T-cell (primary cell): ENCODE data around the gene RARB. TPM values are rescaled to one million over a fixed set of nuclear protein-coding genes. Genes with fewer than 3 reads are reported as not detected.

ENCODE experiments used
- ATAC-seq, 4 experiments: fragments of 200-7000 bp in 3 of 4; fragments of 150-1000 bp in 1 of 4; cut with Tn5 transposase; replicated peaks in 1 of 4; 1 replicate in 3 of 4; 2 replicates in 1 of 4; pipeline ENCODE4 v1.10.0; 2021; ENCODE audit warnings: moderate library complexity in 3 of 4, mild to moderate bottlenecking in 2 of 4, moderate number of reproducible peaks in 1 of 4
- CTCF ChIA-PET, 2 donors: fragments of 300-600 bp; sonication (Branson Sonifier 250); formaldehyde crosslinking; loops; one replicate each; lab custom pipeline; 2022; ENCODE audit warnings: antibody characterized with exemption in 2 of 2; lab: Charles Lee
- POLR2A ChIA-PET, 2 donors: fragments of 300-600 bp; sonication (Branson Sonifier 250); formaldehyde crosslinking; loops; one replicate each; lab custom pipeline; 2022; ENCODE audit warnings: antibody characterized with exemption in 2 of 2; lab: Charles Lee
- DNase-seq, 35 experiments: peaks; one replicate each; pipeline versions ENCODE4 v3.0.0 to v3.0.0-alpha.2; 2013 to 2023
- H3K27ac ChIP-seq: one replicate; pipeline ENCODE4 v1.5.1; 2013; ENCODE audit warnings: low read length
- H3K27me3 ChIP-seq, 2 experiments: replicated peaks in 1 of 2; 1 replicate in 1 of 2; 2 replicates in 1 of 2; pipeline versions ENCODE4 v1.6.1 to v1.7.0; 2013; ENCODE audit warnings: low read length in 1 of 2, mixed read lengths in 1 of 2; ENCODE audit not compliant: control insufficient read depth in 2 of 2, insufficient read depth in 2 of 2; ENCODE audit errors: extremely low read depth in 1 of 2
- H3K36me3 ChIP-seq, 2 donors: 1 replicate in 1 of 2; 2 replicates in 1 of 2; pipeline versions ENCODE4 v1.6.1 to v1.7.0; 2013; ENCODE audit warnings: low read length in 1 of 2; ENCODE audit not compliant: control insufficient read depth in 2 of 2, insufficient read depth in 1 of 2; ENCODE audit errors: extremely low read depth in 1 of 2
- H3K4me1 ChIP-seq, 2 experiments: 1 replicate in 1 of 2; 2 replicates in 1 of 2; pipeline versions ENCODE4 v1.6.1 to v1.7.0; 2013; ENCODE audit warnings: low read length in 2 of 2, mixed read lengths in 1 of 2; ENCODE audit not compliant: insufficient read depth in 2 of 2, control insufficient read depth in 1 of 2; ENCODE audit errors: extremely low read depth in 1 of 2
- H3K4me3 ChIP-seq, 2 donors: 1 replicate in 1 of 2; 2 replicates in 1 of 2; pipeline versions ENCODE4 v1.5.1 to v1.7.0; 2013; ENCODE audit warnings: mild to moderate bottlenecking in 2 of 2, low read length in 1 of 2, moderate library complexity in 1 of 2; ENCODE audit not compliant: control insufficient read depth in 1 of 2; ENCODE audit errors: extremely low read depth in 1 of 2
- H3K9me3 ChIP-seq: 2 replicates; pipeline ENCODE4 v1.7.0; 2013
- H3K27ac Mint-ChIP-seq, 2 donors: one replicate each; pipeline ENCODE4 v1.8.0; 2020 to 2021; ENCODE audit warnings: mild to moderate bottlenecking in 2 of 2, mixed read lengths in 2 of 2
- H3K27me3 Mint-ChIP-seq, 2 donors: one replicate each; pipeline ENCODE4 v1.8.0; 2021 to 2022; ENCODE audit warnings: mixed read lengths in 2 of 2
- H3K36me3 Mint-ChIP-seq: one replicate; pipeline ENCODE4 v1.8.0; 2021; ENCODE audit warnings: mixed read lengths
- H3K4me1 Mint-ChIP-seq, 3 donors: one replicate each; pipeline ENCODE4 v1.8.0; 2020 to 2022; ENCODE audit warnings: mixed read lengths in 3 of 3, mild to moderate bottlenecking in 1 of 3
- H3K4me3 Mint-ChIP-seq, 3 donors: one replicate each; pipeline ENCODE4 v1.8.0; 2020 to 2022; ENCODE audit warnings: mild to moderate bottlenecking in 3 of 3, mixed read lengths in 3 of 3, moderate library complexity in 3 of 3
- H3K9me3 Mint-ChIP-seq, 3 donors: one replicate each; pipeline ENCODE4 v1.8.0; 2020 to 2022; ENCODE audit warnings: mixed read lengths in 3 of 3
- WGBS: methylation state at CpG from one replicate; pipeline ENCODE4 v1.1.5; 2013; ENCODE audit warnings: missing lambda C conversion rate; ENCODE audit not compliant: insufficient coverage; 5-methylcytosine and 5-hydroxymethylcytosine counted together
- total RNA-seq, 35 experiments: library from RNA in 6 of 35; stranded (reverse) in 6 of 35; fragments of 120-200 nt in 1 of 35; gene quantifications; one replicate each; pipeline versions ENCODE4 v1.2.1 to v1.2.4 and lab custom pipeline; 2013 to 2026

RARB gene
- total RNA-seq, 5 donors from 2014 or later (not counting 1 experiment from before 2014, with no cell fraction given): not detected

GRCh38 chr3:25508901-25509300 is 80.8 kb downstream of the RARB start:
- H3K27ac Mint-ChIP-seq: no peak overlapping the region
- H3K36me3 Mint-ChIP-seq: no peaks in the 10 kb centered on the region
- H3K4me1 ChIP-seq: no peaks in the 10 kb centered on the region
- no peaks in the 10 kb centered on the region for H3K9me3 ChIP-seq
- POLR2A ChIA-PET: no interaction called here
- peaks cover 4 to 23% of the 10 kb centered on the region in 2 donors for H3K27me3 Mint-ChIP-seq
- H3K4me1 Mint-ChIP-seq: no peaks in the 10 kb centered on the region
- peaks cover 0 to 8% (median 0%) of the 10 kb centered on the region in 3 donors for H3K9me3 Mint-ChIP-seq
- no peak overlapping the region for H3K27ac ChIP-seq
- H3K36me3 ChIP-seq: no peaks in the 10 kb centered on the region
- H3K4me3 ChIP-seq: no peak overlapping the region
- no peak for DNase-seq
- CTCF ChIA-PET: no interaction called here
- no peak overlapping the region for H3K4me3 Mint-ChIP-seq
- peaks cover 0 to 2% of the 10 kb centered on the region in 2 experiments for H3K27me3 ChIP-seq
- ATAC-seq: no peak
- no CpG with 5 or more reads among the region's 4 CpGs for WGBS

- DNase-seq: no peak
- Mint-ChIP-seq H3K4me3 (no peak overlapping the region), H3K4me1 (no peaks in the 10 kb centered on the region), H3K9me3 (peaks cover 0 to 8% (median 4%) of the 10 kb centered on the region in 3 donors), H3K27ac (no peak overlapping the region), H3K36me3 (no peaks in the 10 kb centered on the region), H3K27me3 (peaks cover 4 to 14% of the 10 kb centered on the region in 2 donors)
- H3K27me3 ChIP-seq: peaks cover 0 to 2% of the 10 kb centered on the region in 2 experiments
- H3K4me3 ChIP-seq: no peak overlapping the region
- no peaks in the 10 kb centered on the region for H3K9me3 ChIP-seq
- ChIA-PET CTCF (no interaction called here), POLR2A (no interaction called here)
- ATAC-seq: no peak
- no peaks in the 10 kb centered on the region for H3K36me3 ChIP-seq
- H3K4me1 ChIP-seq: no peaks in the 10 kb centered on the region
- WGBS: no CpG with 5 or more reads among the region's 2 CpGs
- H3K27ac ChIP-seq: no peak overlapping the region
Observed at GRCh38 chr3:25510797-25511196, 82.7 kb downstream of the RARB start.

GRCh38 chr3:25511972-25512721 is 84.1 kb downstream of the RARB start:
- Histone ChIP-seq H3K36me3 (no peaks in the 10 kb centered on the region), H3K27me3 (peaks cover 0 to 2% of the 10 kb centered on the region in 2 experiments), H3K9me3 (no peaks in the 10 kb centered on the region), H3K4me1 (no peaks in the 10 kb centered on the region), H3K4me3 (no peak overlapping the region), H3K27ac (no peak overlapping the region)
- H3K9me3 Mint-ChIP-seq: peaks cover 0 to 4% (median 4%) of the 10 kb centered on the region in 3 donors
- H3K4me3 Mint-ChIP-seq: no peak overlapping the region
- ChIA-PET CTCF (no interaction called here), POLR2A (no interaction called here)
- WGBS: 76% methylated on average over 4 of the region's 10 CpGs
- no peak for ATAC-seq
- DNase-seq: no peak
- no peak overlapping the region for H3K27ac Mint-ChIP-seq
- no peaks in the 10 kb centered on the region for H3K4me1 Mint-ChIP-seq
- peaks cover 4 to 11% of the 10 kb centered on the region in 2 donors for H3K27me3 Mint-ChIP-seq
- no peaks in the 10 kb centered on the region for H3K36me3 Mint-ChIP-seq

- no peaks in the 10 kb centered on the region for H3K4me1 ChIP-seq
- Mint-ChIP-seq H3K9me3 (peaks cover 0 to 4% (median 4%) of the 10 kb centered on the region in 3 donors), H3K4me1 (no peaks in the 10 kb centered on the region), H3K27ac (no peak overlapping the region), H3K4me3 (no peak overlapping the region), H3K36me3 (no peaks in the 10 kb centered on the region), H3K27me3 (peaks cover 2 to 12% of the 10 kb centered on the region in 2 donors)
- ChIA-PET CTCF (no interaction called here), POLR2A (no interaction called here)
- 20% methylated on average over 1 of the region's 3 CpGs for WGBS
- H3K9me3 ChIP-seq: no peaks in the 10 kb centered on the region
- no peak for DNase-seq
- H3K27ac ChIP-seq: no peak overlapping the region
- ATAC-seq: no peak
- peaks cover 0 to 2% of the 10 kb centered on the region in 2 experiments for H3K27me3 ChIP-seq
- no peak overlapping the region for H3K4me3 ChIP-seq
- H3K36me3 ChIP-seq: no peaks in the 10 kb centered on the region
Observed at GRCh38 chr3:25513642-25514266, 85.7 kb downstream of the RARB start.

- Mint-ChIP-seq H3K9me3 (peaks cover 0 to 4% (median 4%) of the 10 kb centered on the region in 3 donors), H3K4me1 (no peaks in the 10 kb centered on the region), H3K36me3 (no peaks in the 10 kb centered on the region), H3K27ac (no peak overlapping the region), H3K27me3 (peaks cover 2 to 14% of the 10 kb centered on the region in 2 donors), H3K4me3 (no peak overlapping the region)
- POLR2A ChIA-PET: no interaction called here
- Histone ChIP-seq H3K36me3 (no peaks in the 10 kb centered on the region), H3K4me1 (no peaks in the 10 kb centered on the region), H3K27ac (no peak overlapping the region), H3K27me3 (no peaks in the 10 kb centered on the region), H3K4me3 (no peak overlapping the region), H3K9me3 (no peaks in the 10 kb centered on the region)
- CTCF ChIA-PET: no interaction called here
- no peak for ATAC-seq
- DNase-seq: no peak
Observed at GRCh38 chr3:25515171-25515570, 87.1 kb downstream of the RARB start.

- no peak for DNase-seq
- H3K4me3 ChIP-seq: no peak overlapping the region
- no peaks in the 10 kb centered on the region for H3K9me3 ChIP-seq
- ChIA-PET POLR2A (no interaction called here), CTCF (no interaction called here)
- no peaks in the 10 kb centered on the region for H3K27me3 ChIP-seq
- Mint-ChIP-seq H3K9me3 (no peaks in the 10 kb centered on the region), H3K4me3 (no peak overlapping the region), H3K27ac (no peak overlapping the region), H3K36me3 (no peaks in the 10 kb centered on the region), H3K27me3 (peaks cover 2 to 16% of the 10 kb centered on the region in 2 donors), H3K4me1 (peaks cover 0 to 3% (median 0%) of the 10 kb centered on the region in 3 donors)
- H3K4me1 ChIP-seq: no peaks in the 10 kb centered on the region
- ATAC-seq: no peak
- no peak overlapping the region for H3K27ac ChIP-seq
- no peaks in the 10 kb centered on the region for H3K36me3 ChIP-seq
- WGBS: 89% methylated on average over 5 of the region's 8 CpGs
Observed at GRCh38 chr3:25520926-25521559, 93.0 kb downstream of the RARB start.
